ENCODE measurements around the gene RAMP1. TPM values are rescaled to one million over a fixed set of nuclear protein-coding genes. Genes with fewer than 3 reads are reported as not detected.

Gene RAMP1
- total RNA-seq, 2 donors from 2014 or later = 2.7 to 27.2 TPM

GRCh38 chr2:237888389-237888788 is 29.0 kb downstream of the RAMP1 start:
- Histone ChIP-seq H3K4me3 (no peak overlapping the region), H3K4me1 (no peaks in the 10 kb centered on the region), H3K9me3 (no peaks in the 10 kb centered on the region), H3K27me3 (no peaks in the 10 kb centered on the region), H3K27ac (no peak overlapping the region), H3K9ac (ENCODE audit: low read depth in 2 of 2, low read length in 2 of 2) (no peak overlapping the region), H3K36me3 (no peaks in the 10 kb centered on the region)
- TF ChIP-seq, protein P1, sequence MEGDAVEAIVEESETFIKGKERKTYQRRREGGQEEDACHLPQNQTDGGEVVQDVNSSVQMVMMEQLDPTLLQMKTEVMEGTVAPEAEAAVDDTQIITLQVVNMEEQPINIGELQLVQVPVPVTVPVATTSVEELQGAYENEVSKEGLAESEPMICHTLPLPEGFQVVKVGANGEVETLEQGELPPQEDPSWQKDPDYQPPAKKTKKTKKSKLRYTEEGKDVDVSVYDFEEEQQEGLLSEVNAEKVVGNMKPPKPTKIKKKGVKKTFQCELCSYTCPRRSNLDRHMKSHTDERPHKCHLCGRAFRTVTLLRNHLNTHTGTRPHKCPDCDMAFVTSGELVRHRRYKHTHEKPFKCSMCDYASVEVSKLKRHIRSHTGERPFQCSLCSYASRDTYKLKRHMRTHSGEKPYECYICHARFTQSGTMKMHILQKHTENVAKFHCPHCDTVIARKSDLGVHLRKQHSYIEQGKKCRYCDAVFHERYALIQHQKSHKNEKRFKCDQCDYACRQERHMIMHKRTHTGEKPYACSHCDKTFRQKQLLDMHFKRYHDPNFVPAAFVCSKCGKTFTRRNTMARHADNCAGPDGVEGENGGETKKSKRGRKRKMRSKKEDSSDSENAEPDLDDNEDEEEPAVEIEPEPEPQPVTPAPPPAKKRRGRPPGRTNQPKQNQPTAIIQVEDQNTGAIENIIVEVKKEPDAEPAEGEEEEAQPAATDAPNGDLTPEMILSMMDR (IDR thresholded peaks at IDR 0.05) = no peak
- DNase-seq = no peak
- intact Hi-C loops (cut with DNase I) = no loop called here

DNA sequence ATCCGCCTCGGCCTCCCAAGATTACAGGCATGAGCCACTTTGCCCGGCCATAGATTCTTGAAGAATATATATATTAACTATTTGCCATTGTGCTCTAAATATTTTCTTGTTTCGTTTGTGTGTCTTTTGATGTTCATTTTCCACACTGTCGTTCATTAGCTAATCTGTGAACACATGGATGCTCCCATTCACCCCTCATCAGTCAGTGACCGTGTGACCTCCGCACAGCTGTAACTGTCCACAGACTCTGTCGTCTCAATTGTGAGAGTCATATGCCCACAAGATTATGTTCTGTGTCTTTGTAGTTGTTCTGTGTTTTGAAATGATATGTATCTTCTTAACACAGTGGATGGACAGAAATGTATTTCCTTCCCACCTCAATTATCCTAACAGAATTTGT is 29.6 kb downstream of the RAMP1 start:
- no peaks in the 10 kb centered on the region for H3K36me3 ChIP-seq
- intact Hi-C loops (cut with DNase I) = no loop called here
- H3K9me3 ChIP-seq = no peaks in the 10 kb centered on the region
- no peak for DNase-seq
- TF ChIP-seq, protein P1 (IDR thresholded peaks at IDR 0.05) = no peak
- H3K4me1 ChIP-seq = no peaks in the 10 kb centered on the region
- no peak overlapping the region for H3K9ac ChIP-seq (ENCODE audit: low read depth in 2 of 2, low read length in 2 of 2)
- no peaks in the 10 kb centered on the region for H3K27me3 ChIP-seq
- H3K27ac ChIP-seq = no peak overlapping the region
- H3K4me3 ChIP-seq = no peak overlapping the region

- Histone ChIP-seq H3K36me3 (no peaks in the 10 kb centered on the region), H3K9ac (ENCODE audit: low read depth in 2 of 2, low read length in 2 of 2) (no peak overlapping the region), H3K4me3 (no peak overlapping the region), H3K4me1 (no peaks in the 10 kb centered on the region), H3K27ac (no peak overlapping the region), H3K9me3 (no peaks in the 10 kb centered on the region), H3K27me3 (no peaks in the 10 kb centered on the region)
- no peak for DNase-seq
- TF ChIP-seq, protein P1 (IDR thresholded peaks at IDR 0.05) = no peak
- intact Hi-C loops (cut with DNase I) = no loop called here
These were observed 30.4 kb downstream of the RAMP1 start for GRCh38 chr2:237889811-237890210.

- intact Hi-C loops (cut with DNase I) = no loop called here
- H3K27ac ChIP-seq = no peak overlapping the region
These were observed 33.1 kb downstream of the RAMP1 start for GRCh38 chr2:237892478-237892877.

DNA sequence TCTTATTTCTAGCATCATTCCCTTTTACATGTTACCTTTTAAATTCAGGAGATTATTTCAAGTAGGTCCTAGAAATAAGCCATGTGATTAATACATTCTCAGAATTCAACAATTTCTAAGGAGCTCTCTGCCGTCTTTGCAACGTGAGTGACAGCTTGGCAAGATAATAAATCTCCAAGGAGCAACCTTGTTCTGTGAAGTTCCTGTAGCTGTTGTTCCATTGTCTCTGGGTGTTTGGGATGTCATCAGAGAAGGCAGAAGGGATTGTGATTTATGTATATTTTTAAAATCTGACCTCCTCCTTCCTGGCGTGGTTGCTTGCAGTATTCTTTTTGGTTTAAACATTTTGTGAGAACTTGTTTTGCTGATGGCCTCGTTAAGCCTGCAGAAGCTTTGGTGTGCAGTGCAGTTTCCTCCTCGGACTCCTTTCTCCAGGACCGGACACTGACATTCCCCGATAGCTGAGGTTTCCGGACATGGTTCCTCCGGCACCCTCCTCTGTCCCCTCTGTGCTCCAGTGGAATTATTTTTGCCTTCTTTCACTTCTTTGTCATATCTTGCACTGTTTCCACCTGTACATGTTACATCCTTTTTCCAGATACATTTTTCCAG is 33.7 kb downstream of the RAMP1 start:
- no peak overlapping the region for H3K27ac ChIP-seq
- TF ChIP-seq, protein P1 (IDR thresholded peaks at IDR 0.05) = no peak
- no peaks in the 10 kb centered on the region for H3K4me1 ChIP-seq
- no peak overlapping the region for H3K4me3 ChIP-seq
- H3K9me3 ChIP-seq = no peaks in the 10 kb centered on the region
- H3K27me3 ChIP-seq = no peaks in the 10 kb centered on the region
- DNase-seq = no peak
- H3K36me3 ChIP-seq = no peaks in the 10 kb centered on the region
- intact Hi-C loops (cut with DNase I) = no loop called here
- no peak overlapping the region for H3K9ac ChIP-seq (ENCODE audit: low read depth in 2 of 2, low read length in 2 of 2)

More at GRCh38 chr2:237892478-237892877, 33.1 kb downstream of the RAMP1 start:
- Histone ChIP-seq H3K36me3 (no peaks in the 10 kb centered on the region), H3K4me3 (no peak overlapping the region), H3K9me3 (no peaks in the 10 kb centered on the region), H3K9ac (ENCODE audit: low read depth in 2 of 2, low read length in 2 of 2) (no peak overlapping the region), H3K4me1 (no peaks in the 10 kb centered on the region), H3K27me3 (no peaks in the 10 kb centered on the region)
- TF ChIP-seq, protein P1 (IDR thresholded peaks at IDR 0.05) = no peak
- DNase-seq = no peak
